Right renal cortex interstitium (tissue), 3 donors: Measurements from ENCODE around the gene BRICD5. TPM values are rescaled to one million over a fixed set of nuclear protein-coding genes. Genes with fewer than 3 reads are reported as not detected.

Experiments
- DNase-seq, 3 donors: peaks; one replicate each; pipeline ENCODE4 v3.0.0-alpha.2; 2013; ENCODE audit warnings: low read depth in 3 of 3, low spot score in 2 of 3
- polyA plus RNA-seq, 3 donors: library from polyadenylated mRNA; unstranded; fragments of 120-200 nt; gene quantifications; one replicate each; pipeline ENCODE4 v1.2.1, GENCODE V29; 2013; ENCODE audit not compliant: insufficient read length in 3 of 3

Gene BRICD5
- polyA plus RNA-seq, 3 donors, result 3.0 to 4.1 (median 3.0) TPM

DNA sequence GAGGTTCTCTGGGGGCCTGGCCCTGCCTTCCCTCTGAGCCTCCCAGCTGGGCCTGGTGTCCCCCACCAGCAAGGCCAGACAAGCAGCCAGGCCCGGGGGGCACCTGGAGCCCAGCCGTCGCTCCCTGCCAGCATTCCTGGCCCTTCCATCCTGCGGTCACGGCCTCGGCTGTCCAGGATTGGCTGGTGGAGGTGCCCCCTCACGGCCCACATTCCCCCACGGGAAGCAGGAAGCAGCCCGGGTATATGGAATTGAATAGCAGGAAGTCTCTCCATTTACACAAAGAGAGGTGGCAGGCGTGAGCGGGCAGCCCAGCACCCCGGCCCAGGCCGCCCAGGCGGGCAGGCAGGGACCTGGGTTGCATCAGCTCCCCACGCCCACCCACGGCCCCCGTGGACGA, 40.6 kb downstream of the BRICD5 start:
- no peak for DNase-seq

DNA sequence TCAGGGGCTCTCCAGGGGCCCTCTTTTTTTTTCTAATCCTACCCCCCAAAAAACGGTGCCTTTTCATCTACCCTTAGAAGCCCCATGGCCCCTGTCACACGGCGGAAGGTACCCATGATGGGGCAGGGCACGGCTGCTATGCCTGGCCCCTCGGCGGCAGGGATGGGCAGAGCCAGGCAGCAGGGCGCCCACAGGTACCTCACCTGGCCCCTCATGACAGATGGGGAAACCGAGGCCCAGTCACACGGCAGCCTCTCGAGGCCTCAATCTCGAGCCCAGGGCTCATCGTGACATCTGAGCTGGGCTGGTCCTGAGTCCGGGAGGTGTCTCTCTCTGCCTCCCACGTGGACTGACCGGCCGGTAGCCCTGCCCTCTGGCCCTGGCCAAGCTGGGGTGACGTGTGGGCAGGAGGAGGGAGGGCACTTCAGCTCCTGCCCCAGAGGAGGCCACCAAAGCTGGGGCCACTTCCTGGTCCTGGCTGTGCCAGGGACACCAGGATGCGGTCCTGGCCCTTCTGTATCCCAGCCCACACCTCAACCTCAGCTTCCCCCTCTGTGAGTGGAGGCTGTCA, 43.5 kb downstream of the BRICD5 start:
- DNase-seq, result no peak

DNA sequence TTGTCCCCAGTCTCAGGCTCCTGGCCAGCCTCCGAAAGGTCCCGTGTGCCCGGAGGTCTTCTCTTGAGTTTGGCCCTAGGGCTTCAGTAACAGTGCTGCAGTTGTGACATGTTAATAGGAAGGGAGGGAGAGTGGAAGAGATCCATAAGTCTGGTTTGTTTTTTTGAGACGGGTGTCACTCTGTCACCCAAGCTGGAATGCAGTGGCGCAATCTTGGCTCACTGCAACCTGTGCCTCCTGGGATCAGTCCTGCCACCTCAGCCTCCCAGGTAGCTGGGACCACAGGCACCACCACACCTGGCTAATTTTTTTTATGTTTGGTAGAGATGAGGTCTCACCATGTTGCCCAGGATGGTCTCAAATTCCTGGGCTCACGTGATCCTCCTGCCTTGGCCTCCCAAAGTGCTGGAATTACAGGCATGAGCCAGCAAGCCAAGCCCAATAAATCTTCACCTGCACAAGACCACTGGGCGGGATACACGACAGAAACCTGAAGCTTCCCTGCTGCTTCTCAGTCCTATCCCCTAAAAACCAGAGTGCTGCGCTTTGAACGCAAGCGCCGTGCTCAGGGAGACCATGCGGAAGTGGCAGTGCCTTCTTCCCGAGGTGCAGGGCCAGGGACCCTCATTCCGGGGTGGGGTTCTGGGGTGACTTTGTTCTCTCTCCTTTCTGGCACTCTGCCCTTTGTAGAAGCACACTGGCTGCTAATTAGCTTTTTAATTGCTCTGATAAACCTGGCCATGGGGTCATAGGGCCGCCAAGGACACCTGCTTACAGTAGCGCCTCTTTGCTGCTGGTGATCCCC, 44.2 kb downstream of the BRICD5 start:
- no peak for DNase-seq

DNA sequence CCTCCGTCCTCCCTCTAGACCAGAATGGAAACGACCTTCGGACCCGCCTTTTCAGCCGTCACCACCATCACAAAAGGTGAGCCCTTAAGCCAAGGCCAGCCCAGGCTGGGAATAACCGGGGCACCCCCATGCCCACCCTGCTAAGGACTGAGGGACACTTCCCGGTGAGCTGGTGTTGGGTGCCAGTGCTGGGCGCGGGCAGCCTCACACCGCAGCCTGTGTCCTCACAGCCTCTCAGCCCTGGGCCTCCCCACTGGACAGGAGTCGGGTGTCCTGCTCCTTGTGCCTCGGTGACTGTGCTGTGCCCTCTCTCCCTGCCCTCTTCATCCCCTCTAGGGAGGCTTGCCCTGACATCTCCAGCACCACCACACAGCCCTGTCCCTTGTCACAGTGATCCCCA, 44.8 kb downstream of the BRICD5 start:
- no peak for DNase-seq

DNA sequence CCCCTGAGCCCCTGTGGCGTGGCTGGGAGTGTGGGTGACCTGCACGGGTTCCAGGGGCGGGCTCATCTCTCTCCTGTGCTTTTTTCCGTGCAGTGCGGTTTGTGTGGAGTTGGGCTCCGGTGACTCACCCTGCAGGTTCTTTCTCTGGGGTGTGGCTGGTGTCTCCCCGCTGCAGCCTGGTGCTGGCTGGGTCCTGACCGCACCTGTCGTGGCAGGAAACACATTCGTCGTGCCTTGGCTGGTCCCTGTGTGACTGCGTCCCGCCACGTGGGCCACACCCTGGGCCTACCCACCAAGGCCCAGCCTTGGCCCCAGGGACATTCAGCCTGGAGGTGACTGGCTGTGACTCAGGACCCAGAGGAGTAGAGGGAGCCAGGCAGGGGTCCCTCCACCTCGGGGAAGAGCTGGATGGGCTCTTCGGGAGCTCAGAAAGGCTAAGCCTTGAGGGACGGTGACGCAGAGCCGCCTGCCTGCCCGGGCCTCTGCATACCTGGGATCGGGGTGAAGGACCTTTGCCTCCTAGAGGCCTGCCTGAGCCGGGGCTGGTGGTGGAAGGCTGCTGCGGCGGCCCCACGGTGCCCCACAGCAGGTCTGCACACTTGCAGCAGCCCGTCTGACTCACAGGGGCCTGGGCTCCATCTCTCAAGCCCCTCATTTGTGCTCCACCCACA, 47.3 kb downstream of the BRICD5 start:
- DNase-seq, result no peak

DNA sequence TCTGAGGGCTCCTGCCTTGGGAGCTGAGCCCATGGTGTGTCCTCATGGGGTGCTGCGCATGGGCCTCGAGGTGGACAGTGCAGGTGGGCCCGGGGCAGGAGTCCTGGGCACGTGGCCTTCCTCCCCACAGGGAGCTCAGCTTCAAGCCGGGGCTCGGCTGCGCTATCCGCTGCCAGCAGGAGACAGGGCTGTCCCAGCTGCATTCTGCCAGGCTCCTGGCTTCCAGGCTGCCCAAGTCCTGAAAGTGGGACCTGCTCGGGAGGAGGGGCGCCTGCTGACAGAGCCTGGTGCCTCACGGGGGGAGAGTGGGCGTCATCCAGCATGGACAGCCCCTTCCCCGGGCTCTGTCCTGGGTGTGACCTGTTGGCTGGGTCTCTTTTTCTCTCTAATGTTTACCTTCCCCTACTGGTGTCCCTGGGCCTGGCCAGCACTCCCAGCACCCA, 48.0 kb downstream of the BRICD5 start:
- no peak for DNase-seq

DNA sequence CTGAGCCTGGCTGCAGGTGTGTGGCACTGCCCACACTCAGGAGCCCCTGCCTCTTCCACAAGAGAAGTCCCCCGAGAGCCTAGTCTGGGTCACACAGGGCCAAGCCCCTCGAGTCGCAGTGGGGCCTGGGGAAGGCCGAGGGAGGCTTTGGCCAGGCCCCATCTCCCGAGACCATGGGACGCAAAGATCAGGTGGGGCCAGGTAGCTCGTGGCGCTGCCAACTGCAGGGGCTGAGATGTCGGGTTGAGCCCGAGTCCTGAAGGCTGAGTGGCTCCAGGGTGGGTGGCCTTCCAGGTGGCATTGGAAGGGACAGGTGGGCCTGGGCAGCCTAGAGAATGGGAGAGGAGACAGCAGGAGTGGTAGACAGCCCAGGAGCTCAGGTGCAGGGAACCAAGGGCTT, 48.8 kb downstream of the BRICD5 start:
- DNase-seq, result no peak

DNA sequence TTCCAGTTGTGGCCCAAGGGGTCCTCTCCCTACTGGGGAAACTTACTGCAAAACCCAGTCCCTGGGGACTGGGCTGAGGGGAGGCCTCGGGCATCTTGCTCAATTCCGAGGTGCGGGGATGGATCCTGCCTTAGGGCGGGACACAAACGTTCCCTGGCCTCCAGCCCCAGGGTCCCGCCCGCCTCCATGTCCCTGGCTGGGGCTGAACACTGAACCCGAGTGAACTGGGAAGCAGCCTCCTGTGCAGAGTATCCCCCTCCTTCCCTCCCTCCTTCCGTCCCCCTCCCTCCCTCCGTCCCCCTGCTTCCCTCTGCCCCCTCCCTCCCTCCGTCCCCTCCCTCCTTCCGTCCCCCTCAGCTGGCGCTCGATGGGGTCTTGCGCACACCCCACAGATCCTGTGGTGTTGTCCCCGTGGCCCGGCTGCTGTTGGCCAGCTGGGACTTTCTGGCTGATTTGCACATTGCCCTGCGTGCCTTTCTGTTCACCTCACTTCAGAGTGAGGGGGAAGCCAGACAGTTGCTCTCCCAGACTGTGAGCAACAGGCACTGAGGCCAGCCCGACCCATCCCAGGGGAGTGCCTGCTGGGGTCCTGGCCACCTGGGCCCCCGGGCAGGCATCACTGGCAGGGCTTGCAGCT, 49.6 kb downstream of the BRICD5 start:
- no peak for DNase-seq

Other genes with a start within 250 kb of the BRICD5 start
- 1,000 to 10,000 TPM; 1,774 to 1,944 (median 1,840) TPM for gene RPS2, start 246.0 kb downstream of the BRICD5 start, polyA plus RNA-seq
- not detected for gene RNF151, start 244.0 kb downstream of the BRICD5 start, polyA plus RNA-seq
- gene TBL3, start 238.8 kb downstream of the BRICD5 start, polyA plus RNA-seq, result 10 to 100 TPM; 27.4 to 34.3 (median 32.0) TPM
- gene NOXO1, start 229.4 kb downstream of the BRICD5 start, polyA plus RNA-seq, result under 1 TPM; 0.37 to 0.79 (median 0.60) TPM
- 10 to 100 TPM; 20.5 to 22.0 (median 21.1) TPM for gene GFER, start 226.7 kb downstream of the BRICD5 start, polyA plus RNA-seq
- gene SYNGR3, start 220.9 kb downstream of the BRICD5 start, polyA plus RNA-seq, result 1 to 10 TPM; 1.3 to 1.9 (median 1.4) TPM
- 10 to 100 TPM; 14.2 to 16.4 (median 15.4) TPM for gene ZNF598, start 201.0 kb downstream of the BRICD5 start, polyA plus RNA-seq
- gene NPW, start 191.1 kb downstream of the BRICD5 start, polyA plus RNA-seq, result 1 to 10 TPM; 1.7 to 6.0 (median 3.9) TPM
- gene NHERF2, start 184.0 kb downstream of the BRICD5 start, polyA plus RNA-seq, result 100 to 1,000 TPM in 1 of 3 donors, 10 to 100 TPM in 2; 82.6 to 106 (median 88.6) TPM
- 10 to 100 TPM; 15.4 to 17.7 (median 16.9) TPM for gene NTHL1, start 163.0 kb downstream of the BRICD5 start, polyA plus RNA-seq
- 100 to 1,000 TPM in 2 of 3 donors, 10 to 100 TPM in 1; 98.9 to 117 (median 108) TPM for gene TSC2, start 162.9 kb downstream of the BRICD5 start, polyA plus RNA-seq
- 10 to 100 TPM; 53.0 to 59.6 (median 54.5) TPM for gene PKD1, start 75.0 kb downstream of the BRICD5 start, polyA plus RNA-seq
- 1 to 10 TPM; 2.7 to 3.1 (median 3.0) TPM for gene RAB26, start 62.2 kb downstream of the BRICD5 start, polyA plus RNA-seq
- gene TRAF7, start 55.1 kb downstream of the BRICD5 start, polyA plus RNA-seq, result 10 to 100 TPM; 51.4 to 60.4 (median 60.3) TPM
- gene CASKIN1, start 14.3 kb downstream of the BRICD5 start, polyA plus RNA-seq, result 1 to 10 TPM in 2 of 3 donors, under 1 TPM in 1; 0.92 to 1.4 (median 1.4) TPM
- gene MLST8, start 5.4 kb downstream of the BRICD5 start, polyA plus RNA-seq, result 10 to 100 TPM; 41.3 to 48.7 (median 43.8) TPM
- 10 to 100 TPM; 10.1 to 14.5 (median 12.9) TPM for gene PGP, start 4.0 kb upstream of the BRICD5 start, polyA plus RNA-seq
- gene E4F1, start 12.7 kb upstream of the BRICD5 start, polyA plus RNA-seq, result 10 to 100 TPM; 13.2 to 14.3 (median 13.6) TPM
- under 1 TPM; 0.68 to 0.74 (median 0.74) TPM for gene DNASE1L2, start 25.6 kb upstream of the BRICD5 start, polyA plus RNA-seq
- 10 to 100 TPM; 58.4 to 64.1 (median 58.7) TPM for gene ECI1, start 40.7 kb upstream of the BRICD5 start, polyA plus RNA-seq
- gene RNPS1, start 57.3 kb upstream of the BRICD5 start, polyA plus RNA-seq, result 100 to 1,000 TPM; 176 to 191 (median 186) TPM
- 1 to 10 TPM; 4.3 to 5.5 (median 5.4) TPM for gene ABCA3, start 129.9 kb upstream of the BRICD5 start, polyA plus RNA-seq
- 10 to 100 TPM in 1 of 3 donors, 1 to 10 TPM in 2; 9.8 to 10.3 (median 9.9) TPM for gene CCNF, start 218.6 kb upstream of the BRICD5 start, polyA plus RNA-seq
- 1 to 10 TPM; 7.9 to 9.3 (median 9.0) TPM for gene TEDC2, start 249.2 kb upstream of the BRICD5 start, polyA plus RNA-seq